ENCODE results near the gene SLC34A3. TPM values are rescaled to one million over a fixed set of nuclear protein-coding genes. Genes with fewer than 3 reads are reported as not detected.
A peak's percentile ranks its signal among the peaks of the same experiment; 100 is the strongest.

Gene SLC34A3
- total RNA-seq, 4 donors from 2014 or later: not detected

GRCh38 chr9:137273611-137274320, 43.1 kb downstream of the SLC34A3 start:
- WGBS, 2 donors (ENCODE audit: low coverage in 1 of 2): 45 to 47% methylated on average over 2 to 11 of the region's 15 CpGs
- peak overlapping the region; percentile 60 to 79 (median 76) for H3K27ac ChIP-seq
- DNase-seq: no peak

GRCh38 chr9:137275203-137275587, 44.5 kb downstream of the SLC34A3 start:
- peak overlapping the region in 2 of 4 donors; percentile 5 to 79 for H3K27ac ChIP-seq
- TF ChIP-seq EP300 (IDR thresholded peaks at IDR 0.05; ENCODE audit: low read depth): no peak
- no peak for TF ChIP-seq POLR2AphosphoS5 (IDR thresholded peaks at IDR 0.05)
- no peak for TF ChIP-seq CTCF (IDR thresholded peaks at IDR 0.05)
- no peak for TF ChIP-seq POLR2A (IDR thresholded peaks at IDR 0.05)
- H3K36me3 ChIP-seq: peaks cover 0 to 15% (median 5%) of the 10 kb centered on the region in 4 donors
- intact Hi-C loops (cut with DNase I; ENCODE audit: low total_unique reads) (no loop called here), in situ Hi-C loops (cut with MboI; ENCODE audit: low pct_ligation_motif_present in 1 of 4, low pct_unique_long_range_greater_than_20kb in 1 of 4, low sequenced_read_pairs in 3 of 4) (loop anchor here in 2 of 4 donors (25.0 kb wide), 1 partner anchor 137 kb away; the partner anchor contains the start of genes EXD3 (in 2 of the 2) and NOXA1 (in 2 of the 2))
- no peaks in the 10 kb centered on the region for H3K9me3 ChIP-seq
- no peak overlapping the region for H3K4me3 ChIP-seq
- H3K27me3 ChIP-seq: no peaks in the 10 kb centered on the region
- WGBS, 2 donors (ENCODE audit: low coverage in 1 of 2): 82 to 87% methylated on average over 3 to 10 of the region's 10 CpGs
- no peak for DNase-seq
- peaks cover 13 to 44% (median 22%) of the 10 kb centered on the region in 4 donors for H3K4me1 ChIP-seq

More at GRCh38 chr9:137273611-137274320, 43.1 kb downstream of the SLC34A3 start:
- intact Hi-C loops (cut with DNase I; ENCODE audit: low total_unique reads): no loop called here
- Histone ChIP-seq H3K27me3 (no peaks in the 10 kb centered on the region), H3K9me3 (no peaks in the 10 kb centered on the region), H3K36me3 (peaks cover 0 to 15% (median 5%) of the 10 kb centered on the region in 4 donors), H3K4me3 (no peak overlapping the region), H3K4me1 (peaks cover 22 to 47% (median 30%) of the 10 kb centered on the region in 4 donors)
- in situ Hi-C loops (cut with MboI; ENCODE audit: low pct_ligation_motif_present in 1 of 4, low pct_unique_long_range_greater_than_20kb in 1 of 4, low sequenced_read_pairs in 3 of 4): no loop called here
- peak in 2 of 3 donors; percentile 31 to 37 for TF ChIP-seq POLR2AphosphoS5 (IDR thresholded peaks at IDR 0.05)
- no peak for TF ChIP-seq POLR2A (IDR thresholded peaks at IDR 0.05)
- TF ChIP-seq EP300 (IDR thresholded peaks at IDR 0.05; ENCODE audit: low read depth): no peak
- no peak for TF ChIP-seq CTCF (IDR thresholded peaks at IDR 0.05)

GRCh38 chr9:137275588-137276472, 45.1 kb downstream of the SLC34A3 start:
- WGBS, 2 donors (ENCODE audit: low coverage in 1 of 2): 82 to 87% methylated on average over 7 to 22 of the region's 24 CpGs
- no peaks in the 10 kb centered on the region for H3K9me3 ChIP-seq
- peaks cover 13 to 50% (median 27%) of the 10 kb centered on the region in 4 donors for H3K4me1 ChIP-seq
- H3K27me3 ChIP-seq: peaks cover 6% of the 10 kb centered on the region
- peaks cover 0 to 15% (median 5%) of the 10 kb centered on the region in 4 donors for H3K36me3 ChIP-seq
- in situ Hi-C loops (cut with MboI; ENCODE audit: low pct_ligation_motif_present in 1 of 4, low pct_unique_long_range_greater_than_20kb in 1 of 4, low sequenced_read_pairs in 3 of 4) (loop anchor here in 2 of 4 donors (25.0 kb wide), 1 partner anchor 136 kb away; the partner anchor contains the start of genes EXD3 (in 2 of the 2) and NOXA1 (in 2 of the 2)), intact Hi-C loops (cut with DNase I; ENCODE audit: low total_unique reads) (no loop called here)
- H3K27ac ChIP-seq: peak overlapping the region; percentile 86 to 95 (median 90)
- H3K4me3 ChIP-seq: no peak overlapping the region
- TF ChIP-seq POLR2A (IDR thresholded peaks at IDR 0.05): no peak
- DNase-seq: no peak

- Histone ChIP-seq H3K4me3 (peak overlapping the region in 3 of 4 donors; percentile 49 to 74 (median 62)), H3K4me1 (peaks cover 13 to 53% (median 30%) of the 10 kb centered on the region in 4 donors), H3K27me3 (peaks cover 9% of the 10 kb centered on the region), H3K36me3 (peaks cover 0 to 15% (median 5%) of the 10 kb centered on the region in 4 donors), H3K27ac (peak overlapping the region; percentile 86 to 95 (median 90)), H3K9me3 (no peaks in the 10 kb centered on the region)
- intact Hi-C loops (cut with DNase I; ENCODE audit: low total_unique reads): no loop called here
- in situ Hi-C loops (cut with MboI; ENCODE audit: low pct_ligation_motif_present in 1 of 4, low pct_unique_long_range_greater_than_20kb in 1 of 4, low sequenced_read_pairs in 3 of 4): loop anchor here in 2 of 4 donors (25.0 kb wide), 1 partner anchor 136 kb away; the partner anchor contains the start of genes EXD3 (in 2 of the 2) and NOXA1 (in 2 of the 2)
- 3 to 40% methylated on average over 8 to 29 of the region's 30 CpGs for WGBS, 2 donors (ENCODE audit: low coverage in 1 of 2)
- peak; percentile 79 for DNase-seq
- TF ChIP-seq POLR2A (IDR thresholded peaks at IDR 0.05) (no peak), POLR2AphosphoS5 (IDR thresholded peaks at IDR 0.05) (peak in 1 of 3 donors; percentile 12)
Measured at GRCh38 chr9:137276473-137277328, 46.0 kb downstream of the SLC34A3 start.
